ENCODE data around the gene CORO2B.

CORO2B gene

DNA sequence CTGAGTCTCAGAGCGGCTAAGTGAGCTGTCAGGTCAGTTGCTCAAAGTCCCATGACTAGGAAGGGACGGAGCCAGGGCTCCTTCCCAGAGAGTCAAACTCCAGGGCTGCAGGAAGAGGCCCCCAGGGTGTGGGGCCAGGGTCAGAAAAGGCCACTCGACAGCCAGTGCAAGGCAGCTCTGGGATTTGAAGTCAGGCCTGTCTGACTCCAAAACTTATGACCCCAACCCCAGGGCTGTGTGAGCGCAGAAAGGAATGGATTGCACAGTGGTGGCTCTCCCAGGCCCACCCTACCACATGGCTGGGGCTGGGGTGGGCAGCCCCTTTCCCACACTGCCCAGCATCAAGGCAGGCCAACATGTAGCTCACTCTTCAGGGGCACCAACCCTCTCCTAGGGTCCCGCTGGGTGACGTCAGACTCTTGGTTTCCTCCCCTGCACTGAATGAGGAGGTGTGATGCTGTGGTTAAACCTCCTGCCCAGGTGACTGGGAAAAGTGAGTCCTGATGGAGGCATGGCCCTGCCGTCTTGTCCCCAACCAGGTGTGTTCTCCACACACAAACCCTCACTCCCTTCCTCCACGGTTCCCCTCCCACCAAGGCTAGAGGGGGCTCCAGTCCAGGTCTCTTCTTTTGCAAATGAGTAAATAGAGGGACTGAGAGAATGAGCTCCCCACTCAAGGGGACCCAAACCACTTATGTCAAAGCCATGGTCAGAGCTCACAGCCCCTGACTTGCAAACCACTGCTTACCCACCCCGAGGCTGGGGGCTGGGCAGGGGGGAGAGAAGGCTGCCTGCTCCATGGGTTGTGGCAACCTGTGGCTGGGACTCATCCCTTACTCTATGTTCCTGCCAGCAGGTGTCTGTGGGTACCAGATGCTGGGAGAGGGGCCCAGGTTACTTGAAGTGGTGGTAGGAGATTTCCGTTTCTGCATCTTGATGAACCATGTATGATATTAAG is 23.8 kb upstream of the CORO2B start:
- no peak for DNase-seq

DNA sequence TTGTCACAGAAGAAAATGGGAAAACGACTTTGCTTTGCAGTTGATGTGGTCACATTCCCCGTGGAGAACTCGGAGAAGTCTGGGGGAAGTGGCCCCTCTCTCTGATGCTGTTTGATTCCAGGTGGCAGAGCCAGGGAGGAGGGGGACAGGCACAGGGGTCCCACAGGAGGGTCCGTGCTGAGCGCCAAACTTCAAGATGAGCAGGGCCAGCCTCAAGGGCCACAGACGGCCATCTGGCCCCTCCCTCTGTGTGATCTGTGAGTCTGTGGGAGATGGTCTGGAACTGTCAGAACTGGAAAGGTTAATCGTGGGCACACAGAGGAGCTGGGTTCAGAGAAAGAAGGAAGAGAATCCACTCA is 23.1 kb upstream of the CORO2B start:
- DNase-seq, result no peak

DNA sequence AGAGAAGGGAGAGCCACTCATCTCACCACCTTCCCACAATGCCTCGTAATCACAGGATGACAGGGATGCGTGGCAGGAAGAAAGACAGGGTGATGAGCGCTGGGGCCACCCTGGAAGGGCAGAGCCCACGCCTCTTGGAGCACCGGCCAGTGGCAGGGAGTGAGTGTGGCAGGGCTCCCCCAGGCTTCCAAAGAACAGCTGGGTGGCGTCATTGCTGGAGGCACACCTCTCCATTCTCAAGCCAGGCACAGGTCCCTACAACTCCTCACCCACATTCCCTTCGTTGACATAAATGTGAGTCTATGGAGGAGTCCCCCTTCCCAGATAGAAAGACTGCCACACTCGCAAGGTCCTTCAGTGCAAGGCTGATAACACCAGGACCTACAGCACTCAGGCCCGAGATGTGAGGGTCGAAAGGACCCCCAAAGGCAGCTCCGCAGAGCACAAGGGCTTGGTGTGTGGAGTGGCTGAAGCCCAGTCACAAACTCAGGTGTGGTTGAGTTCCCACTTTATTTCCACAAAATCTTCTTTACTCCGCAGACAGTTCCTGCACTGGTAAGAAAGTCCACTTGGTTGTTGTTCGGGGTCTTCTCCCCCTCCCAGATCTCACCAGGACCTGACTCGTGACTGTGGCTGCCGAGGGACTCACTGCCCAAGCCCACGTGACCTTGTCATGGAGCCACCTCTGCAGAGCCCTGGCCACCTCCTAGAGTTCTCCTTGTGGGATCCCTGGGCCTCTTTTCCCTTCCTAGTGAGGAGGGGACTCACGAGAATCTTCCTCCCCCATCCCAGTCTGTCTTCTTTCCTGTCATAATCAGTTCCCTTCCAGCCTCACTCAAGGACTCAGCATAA is 22.4 kb upstream of the CORO2B start:
- DNase-seq, result no peak

DNA sequence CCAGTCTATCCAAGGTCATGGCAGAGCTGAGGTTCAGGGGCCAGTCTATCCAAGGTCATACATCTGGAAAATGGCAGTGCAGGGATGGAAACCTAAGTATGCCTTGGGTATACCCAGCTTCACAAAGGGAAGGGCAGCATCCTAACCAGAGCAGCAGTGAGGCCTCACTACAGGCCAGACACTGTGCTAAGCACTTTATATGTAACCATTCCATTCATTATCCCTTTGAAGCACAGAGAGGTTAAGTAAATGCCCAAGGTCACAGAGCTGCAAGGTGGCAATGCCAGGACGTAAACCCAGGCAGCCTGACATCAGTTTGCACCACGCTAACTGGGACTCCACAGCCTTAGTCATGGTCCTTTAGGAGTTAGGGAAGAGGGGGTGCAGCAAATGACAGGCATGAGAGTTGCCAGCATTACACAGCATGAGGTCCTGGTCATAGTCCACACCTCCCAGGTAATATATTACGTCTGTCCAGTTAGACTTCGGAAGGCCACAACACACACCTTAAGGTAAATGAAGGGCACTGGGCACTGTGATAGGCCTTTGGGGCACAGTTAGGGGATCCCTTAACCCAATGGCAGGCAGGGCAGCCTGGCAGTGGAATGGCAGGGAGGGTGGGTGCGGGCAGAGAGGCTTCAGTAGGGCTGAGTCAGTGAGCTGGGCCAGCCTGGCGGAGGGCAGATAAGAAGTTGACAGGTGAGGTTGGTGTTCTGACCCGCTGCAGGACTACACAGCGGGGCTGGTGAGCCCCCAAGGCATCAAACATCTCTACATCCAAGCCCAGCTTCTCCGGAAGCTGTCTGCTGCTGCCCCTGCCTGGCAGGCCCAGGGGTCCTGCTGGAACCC is 21.1 kb upstream of the CORO2B start:
- DNase-seq, result no peak

DNA sequence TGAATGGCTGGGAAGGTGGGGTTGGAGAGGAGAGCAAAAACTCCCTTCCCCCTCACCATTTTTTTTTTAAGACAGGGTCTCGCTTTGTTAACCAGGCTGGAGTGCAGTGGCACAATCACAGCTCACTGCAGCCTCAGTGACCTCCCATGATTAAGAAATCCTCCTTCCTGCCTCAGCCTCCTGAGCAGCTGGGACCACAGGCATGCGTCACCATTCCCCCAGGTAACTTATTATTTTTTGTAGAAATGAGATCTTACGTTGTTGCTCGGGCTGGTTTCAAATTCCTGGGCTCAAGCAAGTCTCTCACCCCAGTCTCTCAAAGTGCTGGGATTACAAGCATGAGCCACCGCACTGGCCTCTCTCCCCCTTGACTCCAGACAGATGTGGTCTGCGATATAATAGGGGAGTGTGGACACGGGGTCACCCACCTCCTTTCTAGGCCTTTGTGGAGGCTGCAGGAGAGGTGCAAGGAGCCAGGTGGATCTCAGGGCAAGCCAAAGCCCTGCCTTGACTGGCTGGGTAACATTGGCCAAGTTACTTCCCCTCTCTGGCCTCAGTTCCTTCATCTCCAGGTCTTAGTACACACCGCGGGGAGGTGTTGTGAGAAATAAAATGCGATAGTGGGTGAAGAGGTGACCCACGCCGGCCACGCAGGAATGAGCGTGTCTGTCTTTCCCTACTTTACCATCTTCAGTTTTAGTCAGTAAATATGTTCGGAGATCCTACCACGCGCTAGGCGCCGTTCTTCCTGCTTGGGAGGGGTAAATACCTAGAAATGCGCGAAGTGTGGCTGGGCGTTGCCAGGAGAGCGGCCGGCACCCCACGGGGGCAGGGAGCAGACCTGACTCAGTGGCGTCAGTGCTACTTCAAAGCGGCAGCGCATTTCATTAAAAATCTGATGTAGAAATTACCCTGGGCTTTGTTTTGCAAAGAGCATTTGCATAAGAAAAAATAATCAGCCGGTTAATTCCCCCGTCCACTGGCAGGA is 20.2 kb upstream of the CORO2B start:
- DNase-seq, result no peak

DNA sequence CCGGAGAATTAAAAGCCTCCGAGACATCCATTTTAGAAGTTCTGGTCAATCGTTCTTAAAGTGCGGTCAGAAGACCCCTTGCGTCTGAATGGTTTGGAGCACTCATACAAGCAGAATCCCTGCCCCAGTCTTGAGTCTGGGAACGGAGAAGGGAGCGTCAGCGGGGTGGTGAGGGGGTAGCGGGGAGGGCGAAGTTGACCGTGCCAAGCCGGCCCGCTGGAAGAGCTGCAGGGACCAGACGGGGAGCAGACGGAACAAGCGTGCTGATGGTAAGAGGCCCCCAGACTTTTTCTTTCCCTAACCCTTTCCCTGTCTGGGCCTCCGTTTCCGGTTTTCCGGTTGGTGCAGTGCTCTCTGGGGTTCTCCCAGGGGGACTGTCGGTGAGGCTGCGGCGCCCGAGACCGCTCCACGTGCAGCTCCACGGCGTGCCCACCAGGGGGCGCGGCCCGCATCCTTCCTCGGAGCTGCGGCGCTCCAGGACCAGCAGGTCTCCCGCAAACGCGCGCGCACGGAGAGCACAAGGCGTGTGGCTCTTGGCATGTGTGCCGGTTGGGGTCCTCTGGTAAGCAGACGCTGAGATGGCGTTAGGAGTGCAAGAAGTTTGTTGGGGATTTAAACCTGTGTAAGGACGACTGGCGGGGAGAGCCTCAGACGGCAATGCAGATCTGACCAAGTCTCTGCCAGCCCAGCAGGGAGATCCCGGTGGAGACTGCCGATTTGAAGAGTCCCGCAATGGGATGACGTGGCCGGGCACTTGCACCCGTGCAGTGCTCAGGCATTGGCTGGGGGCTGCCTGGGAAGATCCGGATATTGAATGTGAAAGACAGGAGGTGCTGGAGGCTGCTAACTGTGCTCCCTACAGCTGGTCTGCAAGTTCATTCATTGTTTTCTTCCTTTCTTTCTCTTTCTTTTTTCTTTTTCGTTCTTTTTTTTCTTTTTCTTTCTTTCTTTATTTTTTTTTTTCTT is 19.2 kb upstream of the CORO2B start:
- DNase-seq, result peak; percentile 75

DNA sequence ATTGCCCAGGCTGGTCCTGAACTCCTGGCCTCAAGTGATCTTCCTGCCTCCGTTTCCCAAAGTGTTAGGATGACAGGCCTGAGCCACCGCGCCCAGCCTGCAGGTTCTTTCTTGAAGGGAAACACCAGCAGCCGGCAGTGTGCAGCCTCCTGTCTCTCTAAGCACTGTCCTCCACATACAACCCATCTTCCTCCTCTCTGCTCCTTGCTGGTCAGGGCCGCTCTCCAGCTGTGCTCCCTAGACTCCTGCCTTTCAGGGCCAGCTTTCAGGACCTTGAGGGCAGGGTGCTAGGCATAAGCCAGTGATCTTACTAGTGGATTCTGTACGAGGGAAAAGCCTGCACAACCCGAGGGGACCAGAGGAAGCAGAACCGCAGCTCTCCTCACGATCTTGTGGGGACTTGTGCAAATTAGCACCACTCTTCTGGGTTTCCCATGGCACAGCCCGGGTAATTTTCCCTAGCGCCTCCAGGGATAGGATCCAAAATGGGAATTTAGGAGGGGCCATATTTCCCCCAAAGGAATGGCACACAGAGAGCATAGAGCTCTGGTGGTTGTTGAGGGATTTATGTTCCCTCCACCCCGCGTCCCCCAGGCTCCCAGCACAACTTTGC is 18.2 kb upstream of the CORO2B start:
- no peak for DNase-seq

DNA sequence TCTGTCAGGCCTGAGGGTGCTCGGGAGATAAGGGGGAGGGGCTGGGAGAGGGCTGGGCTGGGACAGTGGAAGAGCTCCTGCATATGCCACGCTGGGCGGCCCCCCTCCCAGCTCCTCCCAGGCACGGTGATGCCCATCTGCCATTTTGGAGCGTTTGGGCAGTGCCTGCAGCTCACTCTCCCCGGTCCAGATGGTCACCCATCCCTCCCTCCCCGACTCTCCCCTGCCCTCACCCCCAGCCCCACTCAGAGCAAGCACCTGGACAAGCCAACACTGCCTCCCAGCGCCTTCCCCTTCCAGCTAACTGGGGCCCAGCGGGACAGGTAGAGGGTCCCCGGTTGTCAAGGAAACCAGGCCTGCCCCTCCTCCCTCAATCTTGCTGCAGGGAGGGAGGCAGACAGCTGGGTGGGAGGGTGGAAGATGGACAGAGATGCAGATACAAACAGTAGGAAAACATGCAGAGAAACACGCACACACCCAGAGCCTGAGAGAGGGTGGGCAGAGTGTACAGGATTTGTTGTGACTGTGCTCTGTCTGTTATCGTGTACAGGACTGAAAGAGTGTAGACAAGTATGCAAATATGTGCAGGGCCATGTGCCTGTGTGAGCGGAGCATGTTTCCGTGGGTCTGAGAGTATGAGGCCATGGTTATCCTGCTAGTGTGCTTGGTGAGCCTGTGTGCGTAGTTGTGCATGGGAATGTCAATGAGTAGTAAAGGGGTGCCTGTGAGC is 17.5 kb upstream of the CORO2B start:
- no peak for DNase-seq

DNA sequence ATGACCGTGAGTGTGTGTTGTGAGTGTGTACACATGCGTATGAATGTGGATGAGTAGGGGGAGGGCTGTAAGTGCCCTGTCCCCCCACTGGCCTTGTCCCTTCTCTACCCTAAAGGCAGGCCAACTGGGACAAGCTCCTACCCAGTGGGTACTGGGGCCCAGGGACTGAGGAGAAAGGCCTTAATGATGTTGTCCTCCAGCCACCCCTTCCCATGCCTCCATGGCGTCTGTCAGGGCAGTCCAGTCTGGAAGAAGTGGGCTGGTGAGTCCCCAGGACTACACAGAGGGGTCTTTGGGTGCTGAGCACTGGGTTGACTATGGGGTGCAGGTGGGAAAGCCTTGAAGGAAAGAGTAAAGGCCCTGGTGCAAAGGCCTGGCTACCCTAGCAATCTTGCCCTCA is 16.9 kb upstream of the CORO2B start:
- DNase-seq, result no peak

DNA sequence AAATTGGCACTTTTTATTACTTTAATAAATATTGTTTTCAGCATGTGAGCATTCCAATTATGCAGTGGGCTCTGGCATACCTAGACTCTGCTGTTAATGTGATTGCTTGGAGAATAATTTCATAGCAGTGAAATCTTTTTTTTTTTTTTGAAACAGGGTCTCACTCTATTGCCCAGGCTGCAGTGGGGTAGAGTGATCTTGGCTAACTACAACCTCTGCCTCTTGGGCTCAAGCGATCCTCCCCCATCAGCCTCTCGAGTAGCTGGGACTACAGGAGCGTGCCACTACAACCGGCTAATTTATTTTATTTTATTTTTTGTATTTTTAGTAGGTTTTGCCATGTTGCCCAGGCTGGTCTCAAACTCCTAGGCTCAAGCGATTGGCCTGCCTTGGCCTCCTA is 14.6 kb upstream of the CORO2B start:
- no peak for DNase-seq

DNA sequence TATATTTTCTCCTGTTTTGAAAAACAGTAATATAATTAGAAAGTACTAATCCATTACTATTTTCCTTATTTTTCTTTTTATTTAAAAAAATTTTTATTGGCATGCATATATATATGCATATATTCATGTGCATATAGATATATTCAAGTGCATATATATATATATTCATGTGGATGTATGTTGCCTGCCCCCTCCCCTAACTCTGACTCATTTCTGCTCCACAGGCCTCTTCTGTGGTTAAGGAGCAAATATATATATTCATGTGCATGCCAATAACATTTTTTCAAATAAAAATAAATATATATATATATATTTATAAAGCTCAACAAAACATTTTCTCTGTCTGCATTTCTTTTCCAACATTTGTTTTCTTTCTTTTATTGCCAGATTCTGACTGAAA is 13.6 kb upstream of the CORO2B start:
- DNase-seq, result no peak

DNA sequence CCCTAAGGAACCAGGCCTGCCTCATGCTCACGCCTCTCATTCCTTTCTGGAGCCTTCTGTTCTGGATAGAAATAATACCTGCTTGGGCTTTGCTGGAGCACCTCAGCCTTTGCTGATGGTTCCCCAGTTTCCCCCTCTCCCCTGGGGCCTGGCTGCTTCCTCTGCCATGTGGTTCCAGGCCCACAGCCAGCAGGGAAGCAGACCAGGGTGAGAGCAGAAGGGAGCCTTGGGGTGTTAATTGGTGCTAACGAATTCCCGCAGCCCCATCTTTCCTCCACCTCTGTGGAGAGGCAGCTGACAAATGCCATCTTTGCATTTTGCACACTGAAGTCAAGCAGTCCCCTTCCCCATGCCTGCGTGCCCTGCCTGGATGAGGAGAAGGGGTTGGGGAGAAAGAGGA is 13.1 kb upstream of the CORO2B start:
- DNase-seq, result no peak

DNA sequence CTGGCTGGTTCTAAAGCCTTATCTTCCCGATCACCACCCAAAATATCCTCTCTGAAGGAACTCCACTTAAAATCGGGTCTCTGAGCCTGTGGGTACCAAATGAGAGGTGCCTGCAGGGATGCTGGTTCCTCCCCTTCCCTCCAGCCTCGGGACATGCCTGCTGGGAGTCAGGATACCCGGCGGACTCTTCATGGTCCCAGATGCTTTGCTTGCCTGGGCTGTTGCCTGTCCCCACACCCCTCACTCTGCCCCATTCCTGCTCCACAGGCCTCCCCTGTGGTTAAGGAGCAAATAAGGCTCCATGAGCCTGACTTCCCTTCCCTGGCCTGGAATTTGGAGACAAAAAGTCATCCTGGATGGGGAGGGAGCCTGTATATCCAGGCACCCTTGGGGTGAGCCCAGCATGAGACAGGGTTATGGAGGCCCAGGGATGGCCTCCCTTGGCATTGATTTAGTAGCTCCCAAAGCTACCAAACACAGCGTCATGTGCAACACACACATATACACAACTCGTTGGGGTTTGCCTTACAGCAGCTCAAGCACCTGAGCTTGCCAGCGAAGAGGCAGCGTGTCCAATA is 12.3 kb upstream of the CORO2B start:
- DNase-seq, result no peak

DNA sequence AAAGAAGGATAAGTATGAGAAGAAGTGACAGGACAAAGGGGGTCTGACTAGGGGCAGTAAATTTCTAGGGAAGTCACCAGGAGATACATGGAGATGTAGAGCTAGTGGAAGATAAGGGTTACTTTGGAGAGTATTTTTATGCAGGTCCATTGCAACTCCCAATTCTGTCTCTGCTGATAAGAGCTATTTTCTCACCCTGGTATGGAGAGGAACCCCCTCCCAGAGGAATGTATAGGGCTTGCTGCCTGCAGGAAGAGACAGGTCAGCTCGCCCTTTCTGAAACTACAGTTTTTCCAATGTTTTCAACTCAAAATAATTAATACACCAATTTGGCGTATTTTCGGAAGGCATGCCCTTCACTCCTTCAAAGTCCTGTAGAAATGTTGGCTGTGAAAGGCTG is 11.4 kb upstream of the CORO2B start:
- no peak for DNase-seq

DNA sequence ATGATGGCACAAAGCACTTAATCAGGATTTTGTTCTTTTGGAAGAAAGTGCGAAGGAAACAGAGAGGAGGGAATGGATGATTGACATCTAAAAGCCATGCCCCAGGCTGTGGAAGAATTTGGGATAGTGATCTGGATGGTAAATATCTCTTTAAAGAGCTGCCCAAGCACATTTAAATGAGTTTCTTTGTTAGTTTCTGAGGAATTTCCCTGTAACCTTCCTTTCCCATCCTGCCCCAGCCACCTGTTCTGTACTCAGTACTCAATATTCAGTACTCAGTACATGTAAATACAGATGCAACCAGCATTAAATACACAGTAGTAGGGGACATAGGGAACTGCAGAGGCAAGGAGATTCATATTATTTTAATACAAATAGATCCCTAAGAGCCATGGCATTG is 7.8 kb upstream of the CORO2B start:
- DNase-seq, result no peak

DNA sequence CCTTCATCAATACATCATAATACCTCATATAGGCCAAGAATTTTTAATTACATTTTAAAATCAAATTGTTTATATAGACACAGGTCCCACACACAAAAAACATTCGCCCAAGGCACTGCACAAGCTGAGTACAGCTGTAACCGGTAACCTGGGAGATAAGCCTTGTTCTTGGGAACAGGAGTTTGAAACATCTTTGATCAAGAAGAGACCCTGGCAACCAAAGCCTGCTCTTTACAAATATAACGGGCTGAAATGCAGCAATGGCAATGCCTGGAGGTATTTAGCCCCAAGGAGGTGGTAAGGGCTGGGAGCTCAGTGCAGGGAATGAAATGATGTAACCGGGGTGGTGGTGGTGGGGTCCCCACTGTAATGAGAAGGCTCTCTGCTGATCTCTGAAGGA is 7.2 kb upstream of the CORO2B start:
- no peak for DNase-seq

DNA sequence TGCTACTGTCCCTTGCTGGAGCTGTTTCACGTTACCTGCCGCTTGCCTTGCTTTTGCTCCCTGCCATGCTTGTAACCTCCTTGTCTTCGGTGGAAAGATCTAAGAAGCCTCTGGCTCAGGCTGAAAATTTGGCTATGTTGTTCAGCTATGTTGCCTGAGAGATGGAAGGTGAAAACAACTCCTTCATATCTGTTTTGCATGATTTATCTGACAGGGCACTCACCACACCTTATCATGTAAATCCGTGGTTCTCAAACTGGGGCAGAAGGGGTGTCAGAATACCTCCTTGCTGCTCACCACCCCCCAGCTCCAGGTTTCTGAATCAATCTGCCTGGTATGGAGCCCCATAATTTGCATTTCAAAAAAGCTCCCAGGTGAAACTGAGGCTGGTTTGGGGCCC is 6.5 kb upstream of the CORO2B start:
- DNase-seq, result no peak

DNA sequence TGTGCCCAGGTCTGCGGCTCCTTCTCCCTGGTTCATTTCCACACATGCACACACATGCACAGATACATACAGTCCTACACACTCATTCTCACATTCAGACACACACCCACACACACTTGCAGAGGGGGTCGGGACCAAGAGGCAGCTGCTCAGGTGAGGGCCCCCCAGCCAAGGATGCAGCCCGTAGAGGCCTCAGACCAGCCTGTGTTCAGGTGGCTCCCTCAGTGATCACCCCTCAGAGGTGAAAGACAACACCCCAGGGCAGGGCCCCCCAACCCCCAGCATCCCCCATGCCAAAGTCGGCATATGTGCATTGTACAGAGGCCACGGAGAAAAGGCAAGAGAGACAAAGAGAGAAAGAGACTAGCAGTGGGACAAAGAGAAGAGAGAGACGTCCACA is 5.9 kb upstream of the CORO2B start:
- no peak for DNase-seq

DNA sequence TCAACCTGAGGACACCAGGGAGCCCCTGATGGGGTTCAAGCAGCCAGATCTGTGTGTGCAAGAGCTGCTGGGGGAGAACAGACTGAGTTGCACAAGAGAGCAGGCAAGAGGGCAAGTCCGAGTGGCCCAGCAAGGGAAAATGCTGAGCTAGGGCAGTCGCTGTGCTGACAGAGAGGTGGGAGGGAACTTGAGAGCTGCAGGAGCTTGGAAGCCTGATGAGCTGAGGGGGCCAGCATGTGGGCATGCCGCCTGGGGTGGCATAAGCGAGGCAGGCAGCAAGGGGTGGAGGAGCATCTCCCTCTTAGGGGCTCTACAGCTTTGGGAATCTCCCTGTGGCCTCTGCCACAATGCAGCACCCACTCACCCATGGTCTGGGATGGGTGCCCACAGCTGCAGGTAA is 4.7 kb upstream of the CORO2B start:
- DNase-seq, result no peak

All from GOT3 (cell line).